Epithelial cell of esophagus (primary cell): ENCODE results near the gene MTG1.

ENCODE experiments used
- DNase-seq: peaks from one replicate; pipeline ENCODE4 v3.0.0; 2010; ENCODE audit warnings: low read depth
- H3K4me3 ChIP-seq: 2 replicates; pipeline ENCODE4 v1.5.1; 2011; ENCODE audit warnings: mild to moderate bottlenecking, low read length, control low read depth
- CTCF ChIP-seq: IDR thresholded peaks from 2 replicates; pipeline ENCODE4 v1.5.1; 2011; ENCODE audit warnings: low read depth, mild to moderate bottlenecking, low read length, control low read depth, inconsistent platforms; ENCODE audit not compliant: insufficient read depth; ENCODE audit errors: missing control alignments

MTG1 gene

DNA sequence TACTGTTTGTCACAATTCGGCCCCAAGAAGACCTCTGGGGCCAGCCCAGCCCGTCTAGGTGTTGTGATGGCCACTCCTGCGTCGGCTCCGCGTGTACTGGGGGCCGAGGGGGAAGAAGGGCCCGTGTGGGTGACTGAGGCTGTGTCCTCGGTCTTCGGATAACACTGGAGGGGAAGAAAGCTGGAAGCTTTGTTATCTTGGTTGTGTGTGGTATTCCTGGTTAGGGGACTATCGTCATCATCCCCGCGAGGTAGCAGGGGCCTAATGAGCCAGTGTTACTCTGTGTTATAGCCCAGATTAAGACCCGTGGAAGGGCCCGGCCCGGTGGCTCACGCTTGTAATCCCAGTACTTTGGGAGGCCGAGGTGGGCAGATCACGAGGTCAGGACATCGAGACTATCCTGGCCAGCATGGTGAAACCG, 854 bp downstream of the MTG1 start:
- no peak for TF ChIP-seq CTCF

GRCh38 chr10:133396035-133396624, 2.2 kb downstream of the MTG1 start:
- no peak for TF ChIP-seq CTCF
- no peak for DNase-seq
- H3K4me3 ChIP-seq: no peak overlapping the region

More for the DNA sequence above, 854 bp downstream of the MTG1 start:
- DNase-seq: no peak
- peak overlapping the region; percentile 87 for H3K4me3 ChIP-seq

DNA sequence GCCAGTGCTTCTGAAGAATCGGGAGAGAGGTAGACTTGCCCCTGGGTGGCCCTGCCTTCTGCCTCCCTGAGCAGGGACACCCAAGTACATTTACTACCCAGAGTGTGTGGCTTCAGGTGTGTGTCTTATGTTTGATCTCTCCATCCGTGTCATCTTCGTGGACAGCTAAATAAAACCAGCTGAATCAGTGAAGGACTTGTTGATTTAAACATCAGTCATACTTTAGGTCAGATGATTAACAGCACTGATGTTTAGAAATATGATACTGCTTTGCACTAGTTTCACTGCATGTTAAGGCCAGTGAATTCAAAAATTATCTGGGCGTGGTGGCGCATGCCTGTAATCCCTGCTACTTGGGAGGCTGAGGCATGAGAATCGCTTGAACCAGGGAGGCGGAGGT, 4.0 kb downstream of the MTG1 start:
- peak; percentile 63 for DNase-seq
- TF ChIP-seq CTCF: no peak
- no peak overlapping the region for H3K4me3 ChIP-seq

- no peak for TF ChIP-seq CTCF
- no peak for DNase-seq
- no peak overlapping the region for H3K4me3 ChIP-seq
Measured at GRCh38 chr10:133399123-133399601, 5.2 kb downstream of the MTG1 start.

- H3K4me3 ChIP-seq: no peak overlapping the region
- no peak for DNase-seq
- no peak for TF ChIP-seq CTCF
Measured at GRCh38 chr10:133400624-133401424, 6.9 kb downstream of the MTG1 start.

DNA sequence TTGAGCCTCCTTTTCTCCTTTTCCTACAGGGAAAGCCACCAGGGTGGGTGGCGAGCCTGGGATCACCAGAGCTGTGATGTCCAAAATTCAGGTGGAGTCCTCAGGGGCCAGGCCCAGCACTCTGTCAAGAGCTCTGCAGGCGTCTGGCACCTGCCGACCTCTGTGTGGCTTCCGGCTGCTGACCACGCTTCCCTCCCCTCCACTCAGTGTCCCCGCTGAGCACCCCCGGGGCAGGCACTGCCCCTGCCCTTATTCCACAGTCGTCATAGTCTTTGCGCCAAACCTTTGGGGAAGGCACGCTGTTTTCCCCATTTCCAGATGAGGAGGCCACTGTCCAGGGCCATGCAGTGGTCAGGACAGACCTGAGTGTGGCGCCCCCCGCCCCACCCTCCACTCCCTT, 7.5 kb downstream of the MTG1 start:
- H3K4me3 ChIP-seq: no peak overlapping the region
- no peak for TF ChIP-seq CTCF
- DNase-seq: no peak
